ENCODE data around the gene CTNND2. TPM values are rescaled to one million over a fixed set of nuclear protein-coding genes. Genes with fewer than 3 reads are reported as not detected.

The CTNND2 gene
- polyA plus RNA-seq, 1 experiment = not detected

DNA sequence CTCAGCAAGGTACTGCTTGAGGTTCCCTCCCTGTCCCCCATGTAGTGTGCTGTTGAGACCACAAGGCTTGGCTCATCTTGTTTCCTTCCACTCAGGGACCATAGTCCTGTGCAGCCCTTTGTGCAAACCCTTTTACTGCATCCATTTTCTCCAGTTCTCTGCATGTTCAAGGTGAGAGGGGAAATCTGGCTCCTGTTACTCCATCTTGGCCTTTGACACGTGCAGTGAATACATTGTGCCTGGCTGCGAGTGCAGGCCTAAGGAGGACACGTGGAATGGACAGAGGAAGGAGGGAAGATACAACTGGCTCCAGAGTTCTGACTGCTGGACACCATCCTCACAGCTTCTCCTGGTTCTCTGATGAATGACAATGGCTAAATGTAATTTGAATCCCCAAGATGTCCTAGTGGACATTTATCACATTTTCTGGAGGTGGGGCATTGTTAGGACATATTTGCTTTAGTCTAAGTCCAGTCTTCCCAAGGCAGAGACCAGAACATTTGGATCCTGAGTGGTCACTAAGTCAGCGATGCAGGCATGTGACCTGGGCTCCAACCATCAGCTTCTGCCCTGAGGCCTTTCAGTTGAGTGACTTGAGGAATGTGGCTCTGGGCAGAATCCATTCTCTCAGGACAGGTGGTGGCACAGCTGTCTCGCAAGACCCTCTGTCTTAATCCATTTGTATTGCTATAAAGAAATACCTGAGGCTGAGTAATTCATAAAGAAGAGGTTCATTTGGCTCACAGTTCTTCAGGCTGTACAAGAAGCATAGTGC is 954.2 kb downstream of the CTNND2 start:
- H3K4me3 ChIP-seq (ENCODE audit: low read depth, low read length) = no peak overlapping the region
- no peaks in the 10 kb centered on the region for H3K9me3 ChIP-seq (ENCODE audit: control insufficient read depth, insufficient read depth, low read length)
- peaks cover 8% of the 10 kb centered on the region for H3K27me3 ChIP-seq (ENCODE audit: control insufficient read depth, insufficient read depth, low read length)
- ChIA-PET POLR2A (no interaction called here), CTCF (no interaction called here)
- DNase-seq (ENCODE audit: low read depth, low spot score) = no peak
- no peak overlapping the region for H3K27ac ChIP-seq (ENCODE audit: low read depth, low read length)
- TF ChIP-seq, protein P1, sequence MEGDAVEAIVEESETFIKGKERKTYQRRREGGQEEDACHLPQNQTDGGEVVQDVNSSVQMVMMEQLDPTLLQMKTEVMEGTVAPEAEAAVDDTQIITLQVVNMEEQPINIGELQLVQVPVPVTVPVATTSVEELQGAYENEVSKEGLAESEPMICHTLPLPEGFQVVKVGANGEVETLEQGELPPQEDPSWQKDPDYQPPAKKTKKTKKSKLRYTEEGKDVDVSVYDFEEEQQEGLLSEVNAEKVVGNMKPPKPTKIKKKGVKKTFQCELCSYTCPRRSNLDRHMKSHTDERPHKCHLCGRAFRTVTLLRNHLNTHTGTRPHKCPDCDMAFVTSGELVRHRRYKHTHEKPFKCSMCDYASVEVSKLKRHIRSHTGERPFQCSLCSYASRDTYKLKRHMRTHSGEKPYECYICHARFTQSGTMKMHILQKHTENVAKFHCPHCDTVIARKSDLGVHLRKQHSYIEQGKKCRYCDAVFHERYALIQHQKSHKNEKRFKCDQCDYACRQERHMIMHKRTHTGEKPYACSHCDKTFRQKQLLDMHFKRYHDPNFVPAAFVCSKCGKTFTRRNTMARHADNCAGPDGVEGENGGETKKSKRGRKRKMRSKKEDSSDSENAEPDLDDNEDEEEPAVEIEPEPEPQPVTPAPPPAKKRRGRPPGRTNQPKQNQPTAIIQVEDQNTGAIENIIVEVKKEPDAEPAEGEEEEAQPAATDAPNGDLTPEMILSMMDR (IDR thresholded peaks at IDR 0.05; ENCODE audit: low read depth, low read length) = no peak

DNA sequence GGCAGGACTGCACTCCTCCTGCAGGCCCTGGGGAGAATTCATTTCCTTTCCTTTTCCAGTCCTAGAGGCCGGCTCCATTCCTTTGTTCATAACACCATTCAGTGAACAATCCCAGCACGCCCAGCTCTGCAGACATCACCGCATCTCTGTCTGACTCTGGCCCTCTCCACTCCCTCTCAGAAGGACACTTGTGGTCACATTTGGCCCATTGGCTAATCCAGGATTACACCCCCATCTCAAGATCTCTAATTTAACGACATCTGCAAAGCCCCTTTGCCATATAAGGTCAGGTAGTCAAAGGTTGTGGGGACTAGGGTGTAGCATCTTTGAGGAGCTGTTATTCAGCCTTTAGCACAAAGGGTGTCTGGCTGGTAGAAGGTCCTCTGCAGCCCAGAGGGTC is 958.2 kb downstream of the CTNND2 start:
- no peaks in the 10 kb centered on the region for H3K9me3 ChIP-seq (ENCODE audit: control insufficient read depth, insufficient read depth, low read length)
- TF ChIP-seq, protein P1 (IDR thresholded peaks at IDR 0.05; ENCODE audit: low read depth, low read length) = no peak
- POLR2A ChIA-PET = no interaction called here

DNA sequence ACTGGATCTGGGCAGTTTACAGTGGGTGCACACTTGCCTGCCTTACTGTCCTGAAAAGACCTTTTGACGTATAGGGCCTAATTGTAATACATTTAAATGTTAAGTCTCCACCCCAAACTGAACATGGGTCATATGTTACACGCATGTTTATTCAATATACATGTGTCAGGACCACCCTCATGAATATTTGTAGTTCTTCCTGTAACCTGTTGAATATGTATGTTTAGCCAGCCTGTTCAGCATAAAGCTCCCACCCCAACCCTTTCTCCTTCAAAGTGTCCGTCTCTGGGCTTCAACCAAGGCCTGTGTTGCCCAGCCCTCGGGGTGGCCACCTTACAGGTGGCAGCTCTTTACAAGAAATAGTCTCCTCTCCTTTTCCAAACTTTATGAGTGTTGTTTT is 962.3 kb downstream of the CTNND2 start:
- Histone ChIP-seq H3K9me3 (ENCODE audit: control insufficient read depth, insufficient read depth, low read length) (no peaks in the 10 kb centered on the region), H3K27ac (ENCODE audit: low read depth, low read length) (no peak overlapping the region), H3K4me3 (ENCODE audit: low read depth, low read length) (no peak overlapping the region), H3K27me3 (ENCODE audit: control insufficient read depth, insufficient read depth, low read length) (peaks cover 16% of the 10 kb centered on the region)
- TF ChIP-seq, protein P1 (IDR thresholded peaks at IDR 0.05; ENCODE audit: low read depth, low read length) = no peak
- DNase-seq (ENCODE audit: low read depth, low spot score) = no peak
- ChIA-PET CTCF (no interaction called here), POLR2A (no interaction called here)

More for the DNA sequence above, 958.2 kb downstream of the CTNND2 start:
- CTCF ChIA-PET = no interaction called here
- Histone ChIP-seq H3K27me3 (ENCODE audit: control insufficient read depth, insufficient read depth, low read length) (peaks cover 14% of the 10 kb centered on the region), H3K4me3 (ENCODE audit: low read depth, low read length) (no peak overlapping the region), H3K27ac (ENCODE audit: low read depth, low read length) (no peak overlapping the region)
- no peak for DNase-seq (ENCODE audit: low read depth, low spot score)

DNA sequence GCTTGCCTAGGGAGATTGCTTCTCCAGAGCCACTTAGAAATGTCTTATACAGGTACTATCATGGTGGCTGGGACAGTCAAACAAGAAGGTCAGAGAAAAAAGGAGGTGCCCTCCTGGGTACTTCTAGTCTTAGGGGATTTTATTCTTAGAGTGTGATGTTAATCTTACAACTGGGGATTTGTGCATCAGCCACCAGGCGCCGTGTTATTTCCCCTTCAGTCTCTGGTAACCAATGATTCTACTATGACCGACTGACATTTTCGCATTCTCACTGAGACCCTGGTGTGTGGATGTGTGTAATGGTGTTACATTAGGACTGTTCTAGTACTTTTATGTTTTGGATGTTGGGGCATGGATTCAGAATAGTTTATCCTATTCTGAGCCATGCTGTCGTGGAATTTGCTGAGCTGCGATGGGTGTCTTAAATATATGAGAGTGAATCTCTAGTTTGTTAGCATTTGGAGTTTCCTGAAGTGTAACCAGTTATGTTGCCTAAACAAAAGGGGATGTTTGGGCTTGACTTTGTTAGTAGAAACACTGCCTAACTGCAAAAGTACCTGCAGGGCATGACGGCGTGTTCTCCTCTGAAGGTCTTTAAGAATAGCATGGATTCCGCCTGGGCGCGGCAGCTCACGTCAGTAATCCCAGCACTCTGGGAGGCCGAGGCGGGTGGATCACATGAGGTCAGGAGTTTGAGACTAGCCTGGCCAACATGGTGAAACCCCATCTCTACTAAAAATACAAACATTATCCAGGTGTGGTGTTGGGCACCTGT is 968.0 kb downstream of the CTNND2 start:
- no peak overlapping the region for H3K4me3 ChIP-seq (ENCODE audit: low read depth, low read length)
- no peak overlapping the region for H3K27ac ChIP-seq (ENCODE audit: low read depth, low read length)
- no peaks in the 10 kb centered on the region for H3K9me3 ChIP-seq (ENCODE audit: control insufficient read depth, insufficient read depth, low read length)
- peaks cover 17% of the 10 kb centered on the region for H3K27me3 ChIP-seq (ENCODE audit: control insufficient read depth, insufficient read depth, low read length)
- ChIA-PET CTCF (no interaction called here), POLR2A (no interaction called here)
- TF ChIP-seq, protein P1 (IDR thresholded peaks at IDR 0.05; ENCODE audit: low read depth, low read length) = no peak
- DNase-seq (ENCODE audit: low read depth, low spot score) = no peak

DNA sequence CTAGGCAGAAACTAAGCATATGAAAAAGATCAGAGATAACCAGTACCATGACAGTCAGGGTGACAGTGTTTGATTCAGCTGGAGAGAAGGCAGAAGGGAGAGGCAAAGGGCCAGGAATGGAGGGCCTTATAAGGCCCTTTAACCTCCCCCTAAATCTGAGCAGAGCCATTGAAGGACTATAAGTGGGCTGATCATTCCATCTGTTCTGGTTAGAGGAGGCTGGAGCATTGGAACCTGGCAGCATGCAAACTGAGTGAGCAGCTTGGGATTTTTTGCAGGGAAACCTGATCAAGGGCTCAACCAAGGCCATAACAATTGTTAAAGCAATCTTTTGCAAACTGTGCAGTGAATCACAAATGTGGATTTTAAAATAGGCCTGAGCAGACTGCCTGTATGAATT is 968.7 kb downstream of the CTNND2 start:
- Histone ChIP-seq H3K4me3 (ENCODE audit: low read depth, low read length) (no peak overlapping the region), H3K9me3 (ENCODE audit: control insufficient read depth, insufficient read depth, low read length) (no peaks in the 10 kb centered on the region), H3K27me3 (ENCODE audit: control insufficient read depth, insufficient read depth, low read length) (peaks cover 17% of the 10 kb centered on the region), H3K27ac (ENCODE audit: low read depth, low read length) (no peak overlapping the region)
- TF ChIP-seq, protein P1 (IDR thresholded peaks at IDR 0.05; ENCODE audit: low read depth, low read length) = no peak
- ChIA-PET CTCF (no interaction called here), POLR2A (no interaction called here)
- no peak for DNase-seq (ENCODE audit: low read depth, low spot score)
